IMR-90 (cell line): ENCODE results near the gene ATP9B. TPM values are rescaled to one million over a fixed set of nuclear protein-coding genes. Genes with fewer than 3 reads are reported as not detected.

Experiments
- ATAC-seq: fragments of 200-7000 bp; cut with Tn5 transposase; 2 replicates; pipeline ENCODE4 v1.9.1; 2020; ENCODE audit warnings: low read depth, mild to moderate bottlenecking, moderate library complexity
- BruUV-seq: library from RNA; stranded (reverse); fragments of 400-500 nt; replicated peaks from 2 replicates; lab custom pipeline; 2021; lab: Mats Ljungman, UMichigan
- CTCF ChIA-PET: fragments of 300-600 bp; formaldehyde crosslinking; extraction: SDS; loops from one replicate; lab custom pipeline; 2021; ENCODE audit warnings: antibody characterized with exemption; lab: Yijun Ruan, JAX
- POLR2A ChIA-PET: fragments of 300-600 bp; sonication (Branson Sonifier 250); formaldehyde crosslinking; loops from one replicate; lab custom pipeline; 2022; ENCODE audit warnings: antibody characterized with exemption; ENCODE audit not compliant: unreplicated experiment; lab: Charles Lee
- DNase-seq: peaks from one replicate; pipeline ENCODE4 v3.0.0; 2013
- H2AFZ ChIP-seq: replicated peaks from 2 replicates; pipeline ENCODE3; 2013; ENCODE audit warnings: low read length, mild to moderate bottlenecking; ENCODE audit not compliant: poor library complexity
- H2AK5ac ChIP-seq: 2 replicates; pipeline ENCODE4 v1.6.1; 2013; ENCODE audit warnings: low read depth, low read length, inconsistent platforms
- H2AK9ac ChIP-seq: replicated peaks from 2 replicates; pipeline ENCODE3; 2013; ENCODE audit warnings: mild to moderate bottlenecking, low read depth, low read length, moderate library complexity; ENCODE audit not compliant: poor library complexity
- H2BK120ac ChIP-seq: 2 replicates; pipeline ENCODE4 v1.6.1; 2013; ENCODE audit warnings: low read depth, low read length, inconsistent platforms
- H2BK15ac ChIP-seq: 3 replicates; pipeline ENCODE4 v1.6.1; 2013; ENCODE audit warnings: low read depth, low read length, inconsistent platforms
- H2BK20ac ChIP-seq: 2 replicates; pipeline ENCODE4 v1.6.1; 2013; ENCODE audit warnings: low read depth, mild to moderate bottlenecking, inconsistent platforms, low read length, moderate library complexity
- H2BK5ac ChIP-seq: 2 replicates; pipeline ENCODE4 v1.6.1; 2013; ENCODE audit warnings: mild to moderate bottlenecking, low read depth, low read length, inconsistent platforms; ENCODE audit not compliant: poor library complexity, severe bottlenecking
- H3K14ac ChIP-seq: replicated peaks from 2 replicates; pipeline ENCODE4 v1.6.1; 2013; ENCODE audit warnings: low read depth, low read length, inconsistent platforms
- H3K18ac ChIP-seq: 2 replicates; pipeline ENCODE4 v1.6.1; 2013; ENCODE audit warnings: low read depth, low read length, control low read depth
- H3K23ac ChIP-seq: 2 replicates; pipeline ENCODE4 v1.6.1; 2013; ENCODE audit warnings: low read depth, low read length, inconsistent platforms
- H3K27ac ChIP-seq: 2 replicates; pipeline ENCODE4 v1.5.1; 2013; ENCODE audit warnings: mild to moderate bottlenecking, control low read depth, low read length; ENCODE audit not compliant: insufficient read depth
- H3K27me3 ChIP-seq: 2 replicates; pipeline ENCODE4 v1.6.1; 2013; ENCODE audit warnings: low read length; ENCODE audit not compliant: control insufficient read depth, insufficient read depth
- H3K36me3 ChIP-seq: 2 replicates; pipeline ENCODE4 v1.6.1; 2013; ENCODE audit warnings: low read length, mixed read lengths; ENCODE audit not compliant: control insufficient read depth, insufficient read depth
- H3K4ac ChIP-seq: 2 replicates; pipeline ENCODE4 v1.6.1; 2013; ENCODE audit warnings: low read depth, low read length, inconsistent platforms
- H3K4me1 ChIP-seq: 2 replicates; pipeline ENCODE4 v1.6.1; 2013; ENCODE audit warnings: low read length, mixed read lengths; ENCODE audit not compliant: control insufficient read depth, insufficient read depth
- H3K4me2 ChIP-seq: 2 replicates; pipeline ENCODE4 v1.6.1; 2013; ENCODE audit warnings: low read depth, mild to moderate bottlenecking, control low read depth, low read length, moderate library complexity
- H3K4me3 ChIP-seq: 2 replicates; pipeline ENCODE4 v1.5.1; 2013; ENCODE audit warnings: low read depth, mild to moderate bottlenecking, control low read depth, low read length, moderate library complexity; ENCODE audit not compliant: insufficient read depth
- H3K56ac ChIP-seq: 2 replicates; pipeline ENCODE4 v1.6.1; 2013; ENCODE audit warnings: low read length, inconsistent platforms; ENCODE audit not compliant: insufficient read depth; ENCODE audit errors: extremely low read depth
- H3K79me1 ChIP-seq, 2 experiments: 2 replicates each; pipeline ENCODE4 v1.6.1; 2013; ENCODE audit warnings: low read length in 2 of 2, inconsistent platforms in 1 of 2, low read depth in 1 of 2
- H3K9ac ChIP-seq: 2 replicates; pipeline ENCODE4 v1.6.1; 2013; ENCODE audit warnings: low read depth, low read length, control low read depth
- H3K9me1 ChIP-seq: 2 replicates; pipeline ENCODE4 v1.6.1; 2013; ENCODE audit warnings: low read length, inconsistent platforms; ENCODE audit not compliant: insufficient read depth
- H3K9me3 ChIP-seq: 2 replicates; pipeline ENCODE4 v1.6.1; 2013; ENCODE audit warnings: low read length; ENCODE audit not compliant: control insufficient read depth, insufficient read depth
- H4K20me1 ChIP-seq: 2 replicates; pipeline ENCODE4 v1.6.1; 2013; ENCODE audit warnings: low read length, inconsistent platforms; ENCODE audit not compliant: insufficient read depth
- H4K5ac ChIP-seq: 2 replicates; pipeline ENCODE4 v1.6.1; 2013; ENCODE audit warnings: mild to moderate bottlenecking, low read depth, low read length, control low read depth
- H4K8ac ChIP-seq, 2 experiments: 2 replicates each; pipeline ENCODE4 v1.6.1; 2013; ENCODE audit warnings: low read depth in 2 of 2, low read length in 2 of 2, control low read depth in 1 of 2, inconsistent platforms in 1 of 2
- H4K91ac ChIP-seq: 2 replicates; pipeline ENCODE4 v1.6.1; 2013; ENCODE audit warnings: low read depth, low read length, inconsistent platforms; ENCODE audit not compliant: insufficient read depth
- BHLHE40 ChIP-seq: fragments of 150-350 bp; IDR thresholded peaks from 2 replicates; pipeline ENCODE4 v1.6.1; 2016; ENCODE audit warnings: mild to moderate bottlenecking, low read depth, low read length
- CEBPB ChIP-seq: IDR thresholded peaks from 2 replicates; pipeline ENCODE4 v1.6.1; 2012; ENCODE audit warnings: low read depth, low read length, improper control_type of control experiment
- CHD1 ChIP-seq: IDR thresholded peaks from 2 replicates; pipeline ENCODE4 v1.6.1; 2012; ENCODE audit warnings: low read depth, low read length, improper control_type of control experiment
- FOS ChIP-seq: fragments of 150-350 bp; IDR thresholded peaks from 2 replicates; pipeline ENCODE4 v1.6.1; 2016; ENCODE audit warnings: low read depth, low read length
- MAFK ChIP-seq: IDR thresholded peaks from 2 replicates; pipeline ENCODE4 v1.6.1; 2012; ENCODE audit warnings: low read depth, low read length, improper control_type of control experiment
- MXI1 ChIP-seq: IDR thresholded peaks from 2 replicates; pipeline ENCODE4 v1.6.1; 2012; ENCODE audit warnings: low read depth, mild to moderate bottlenecking, low read length, moderate library complexity, borderline replicate concordance
- POLR2A ChIP-seq: IDR thresholded peaks from 2 replicates; pipeline ENCODE4 v1.6.1; 2012; ENCODE audit warnings: mild to moderate bottlenecking, low read depth, low read length
- RAD21 ChIP-seq: IDR thresholded peaks from 2 replicates; pipeline ENCODE4 v1.6.1; 2012; ENCODE audit warnings: low read length, improper control_type of control experiment
- RFX5 ChIP-seq: IDR thresholded peaks from 2 replicates; pipeline ENCODE4 v1.8.0; 2012; ENCODE audit warnings: low read depth, mild to moderate bottlenecking, low read length, moderate library complexity
- SMC3 ChIP-seq: fragments of 150-350 bp; IDR thresholded peaks from 2 replicates; pipeline ENCODE4 v1.6.1; 2016; ENCODE audit warnings: low read depth, mild to moderate bottlenecking, antibody characterized with exemption, low read length, moderate library complexity
- WGBS, 2 experiments: methylation state at CpG; one replicate each; pipeline versions ENCODE4 v1.1.5 to v1.1.7; 2013; ENCODE audit warnings: missing lambda C conversion rate in 2 of 2; ENCODE audit not compliant: insufficient read length in 1 of 2; ENCODE audit errors: extremely low coverage in 2 of 2; 5-methylcytosine and 5-hydroxymethylcytosine counted together
- dilution Hi-C: fragments of 300-500 bp; cut with HindIII; formaldehyde crosslinking; loops from one replicate; pipeline ENCODE4 v1.14.3; 2018; ENCODE audit warnings: low sequenced_read_pairs; ENCODE audit not compliant: unreplicated experiment
- in situ Hi-C: fragments of 300-500 bp; cut with MboI; formaldehyde crosslinking; loops from 3 replicates; pipeline ENCODE4 v1.14.3; 2019; ENCODE audit warnings: low sequenced_read_pairs, inconsistent platforms, mixed read lengths
- intact Hi-C: fragments of 100-400 bp; cut with micrococcal nuclease; formaldehyde crosslinking; loops from 2 replicates; pipeline ENCODE4 v1.10.0; 2022
- polyA plus RNA-seq, 3 experiments: library from polyadenylated mRNA; depleted of rRNA; stranded (reverse); fragments of >200 nt; gene quantifications; 2 replicates each; pipeline ENCODE4 v1.2.3, GENCODE V29; 2012; ENCODE audit warnings: low replicate concordance in 1 of 3
- total RNA-seq: library from RNA; depleted of rRNA; stranded (reverse); fragments of >200 nt; gene quantifications from 2 replicates; pipeline ENCODE4 v1.2.3, GENCODE V29; 2012
- TF ChIP-seq, protein P1 (sequence below): conservative IDR thresholded peaks from 2 replicates; pipeline ENCODE4 v1.5.1; 2012; ENCODE audit warnings: mild to moderate bottlenecking, low read depth, low read length, improper control_type of control experiment
- TF ChIP-seq, protein P2 (sequence below): fragments of 150-350 bp; IDR thresholded peaks from 2 replicates; pipeline ENCODE4 v1.6.1; 2017; ENCODE audit warnings: mild to moderate bottlenecking, antibody characterized with exemption, low read length, low read depth
- TF ChIP-seq, protein P3 (sequence below): fragments of 150-350 bp; IDR thresholded peaks from 2 replicates; pipeline ENCODE4 v1.6.1; 2016; ENCODE audit warnings: low read depth, mild to moderate bottlenecking, low read length, moderate library complexity, borderline replicate concordance

Gene ATP9B
- total and polyA plus RNA-seq, 2 of the 4 experiments (the other 2 are of a cell fraction): 11.0 to 11.5 TPM

DNA sequence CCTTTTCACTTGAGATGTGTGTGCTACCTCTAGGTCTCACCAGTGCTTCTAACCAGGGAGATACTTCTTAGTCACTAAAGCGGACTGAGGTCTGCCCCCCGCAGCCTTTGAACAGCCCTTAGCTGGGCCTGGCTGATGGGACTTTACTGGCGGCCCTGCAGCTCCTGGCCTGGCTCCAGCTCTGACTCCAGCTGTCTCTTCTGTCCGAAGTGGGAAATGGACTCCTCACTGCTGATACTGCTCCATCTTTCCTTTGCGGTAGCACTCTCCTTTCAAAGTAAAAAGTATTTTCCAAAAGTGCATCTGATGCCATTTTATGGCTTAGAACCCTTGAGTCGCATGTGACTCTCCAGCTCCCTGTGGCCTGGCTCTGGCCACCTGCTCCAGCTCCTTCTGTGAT, 64.5 kb downstream of the ATP9B start:
- Histone ChIP-seq H3K79me1 (peaks cover 0 to 3% of the 10 kb centered on the region in 2 experiments; a peak in 2 of 4 replicates), H2BK15ac (no peak overlapping the region), H2BK120ac (no peak overlapping the region), H3K14ac (no peak overlapping the region), H3K9me1 (peaks cover 6% of the 10 kb centered on the region), H2BK5ac (no peak overlapping the region), H3K4me1 (no peaks in the 10 kb centered on the region), H3K18ac (no peak overlapping the region), H3K56ac (no peak overlapping the region), H2BK20ac (no peak overlapping the region), H3K4me3 (no peak overlapping the region), H3K4ac (no peak overlapping the region), H4K20me1 (no peaks in the 10 kb centered on the region), H3K23ac (no peak overlapping the region), H4K5ac (no peak overlapping the region), H3K27ac (no peak overlapping the region), H4K8ac (no peak overlapping the region), H3K36me3 (peaks cover 5% of the 10 kb centered on the region; the same call in 1 of the 2 replicates), H2AK5ac (no peak overlapping the region), H3K9me3 (no peaks in the 10 kb centered on the region), H2AFZ (no peak overlapping the region), H3K4me2 (no peak overlapping the region), H4K91ac (no peak overlapping the region), H2AK9ac (no peak overlapping the region), H3K27me3 (no peaks in the 10 kb centered on the region), H3K9ac (no peak overlapping the region)
- TF ChIP-seq POLR2A: no peak
- no peak for TF ChIP-seq RAD21
- TF ChIP-seq, protein P1, sequence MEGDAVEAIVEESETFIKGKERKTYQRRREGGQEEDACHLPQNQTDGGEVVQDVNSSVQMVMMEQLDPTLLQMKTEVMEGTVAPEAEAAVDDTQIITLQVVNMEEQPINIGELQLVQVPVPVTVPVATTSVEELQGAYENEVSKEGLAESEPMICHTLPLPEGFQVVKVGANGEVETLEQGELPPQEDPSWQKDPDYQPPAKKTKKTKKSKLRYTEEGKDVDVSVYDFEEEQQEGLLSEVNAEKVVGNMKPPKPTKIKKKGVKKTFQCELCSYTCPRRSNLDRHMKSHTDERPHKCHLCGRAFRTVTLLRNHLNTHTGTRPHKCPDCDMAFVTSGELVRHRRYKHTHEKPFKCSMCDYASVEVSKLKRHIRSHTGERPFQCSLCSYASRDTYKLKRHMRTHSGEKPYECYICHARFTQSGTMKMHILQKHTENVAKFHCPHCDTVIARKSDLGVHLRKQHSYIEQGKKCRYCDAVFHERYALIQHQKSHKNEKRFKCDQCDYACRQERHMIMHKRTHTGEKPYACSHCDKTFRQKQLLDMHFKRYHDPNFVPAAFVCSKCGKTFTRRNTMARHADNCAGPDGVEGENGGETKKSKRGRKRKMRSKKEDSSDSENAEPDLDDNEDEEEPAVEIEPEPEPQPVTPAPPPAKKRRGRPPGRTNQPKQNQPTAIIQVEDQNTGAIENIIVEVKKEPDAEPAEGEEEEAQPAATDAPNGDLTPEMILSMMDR: no peak
- TF ChIP-seq, protein P2, sequence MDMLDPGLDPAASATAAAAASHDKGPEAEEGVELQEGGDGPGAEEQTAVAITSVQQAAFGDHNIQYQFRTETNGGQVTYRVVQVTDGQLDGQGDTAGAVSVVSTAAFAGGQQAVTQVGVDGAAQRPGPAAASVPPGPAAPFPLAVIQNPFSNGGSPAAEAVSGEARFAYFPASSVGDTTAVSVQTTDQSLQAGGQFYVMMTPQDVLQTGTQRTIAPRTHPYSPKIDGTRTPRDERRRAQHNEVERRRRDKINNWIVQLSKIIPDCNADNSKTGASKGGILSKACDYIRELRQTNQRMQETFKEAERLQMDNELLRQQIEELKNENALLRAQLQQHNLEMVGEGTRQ: no peak
- TF ChIP-seq BHLHE40: no peak
- no peak for TF ChIP-seq CEBPB
- TF ChIP-seq FOS: no peak
- no peak for TF ChIP-seq MAFK
- TF ChIP-seq MXI1: no peak
- TF ChIP-seq RFX5: no peak
- TF ChIP-seq, protein P3, sequence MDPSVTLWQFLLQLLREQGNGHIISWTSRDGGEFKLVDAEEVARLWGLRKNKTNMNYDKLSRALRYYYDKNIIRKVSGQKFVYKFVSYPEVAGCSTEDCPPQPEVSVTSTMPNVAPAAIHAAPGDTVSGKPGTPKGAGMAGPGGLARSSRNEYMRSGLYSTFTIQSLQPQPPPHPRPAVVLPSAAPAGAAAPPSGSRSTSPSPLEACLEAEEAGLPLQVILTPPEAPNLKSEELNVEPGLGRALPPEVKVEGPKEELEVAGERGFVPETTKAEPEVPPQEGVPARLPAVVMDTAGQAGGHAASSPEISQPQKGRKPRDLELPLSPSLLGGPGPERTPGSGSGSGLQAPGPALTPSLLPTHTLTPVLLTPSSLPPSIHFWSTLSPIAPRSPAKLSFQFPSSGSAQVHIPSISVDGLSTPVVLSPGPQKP: no peak
- TF ChIP-seq CHD1: no peak
- TF ChIP-seq SMC3: no peak
- ChIA-PET POLR2A (no interaction called here), CTCF (no interaction called here)
- 55% methylated on average over 5 of the region's 6 CpGs; no CpG with 5 or more reads in 1 of the 2 experiments for WGBS, 2 experiments
- dilution Hi-C loops (no loop called here), intact Hi-C loops (no loop called here), in situ Hi-C loops (no loop called here)
- no peak for DNase-seq
- no TSS peak for BruUV-seq
- no peak for ATAC-seq
